NCI-H1694 treated with DMSO at 0.1 percent for 48 hours (cell line): ENCODE measurements around the gene DLG2.

Experiments used
- DNase-seq: peaks from one replicate; lab custom pipeline; 2025; lab: John Stamatoyannopoulos, UW

Gene DLG2

GRCh38 chr11:83681031-83681781 lies 1945.9 kb downstream of the DLG2 start:
- DNase-seq, result no peak

DNA sequence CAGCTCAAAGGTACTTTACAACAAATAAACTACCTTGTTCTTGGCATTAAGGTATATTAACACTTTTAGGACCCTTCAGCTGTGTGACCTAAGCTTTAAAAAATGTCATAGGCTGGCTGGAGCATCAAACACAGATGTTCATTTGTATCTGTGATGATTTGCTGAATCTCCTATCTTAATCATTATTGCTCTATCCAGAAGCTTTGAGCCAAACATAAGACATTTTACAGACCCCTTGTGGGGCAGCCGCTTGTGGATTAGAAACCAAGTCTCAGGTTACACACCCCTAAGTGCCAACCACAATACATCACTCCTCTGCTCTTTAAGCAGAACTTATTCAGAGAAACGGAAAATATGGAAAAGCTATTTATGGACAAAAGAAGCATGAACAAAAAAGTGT lies 1946.8 kb downstream of the DLG2 start:
- DNase-seq, result no peak

DNA sequence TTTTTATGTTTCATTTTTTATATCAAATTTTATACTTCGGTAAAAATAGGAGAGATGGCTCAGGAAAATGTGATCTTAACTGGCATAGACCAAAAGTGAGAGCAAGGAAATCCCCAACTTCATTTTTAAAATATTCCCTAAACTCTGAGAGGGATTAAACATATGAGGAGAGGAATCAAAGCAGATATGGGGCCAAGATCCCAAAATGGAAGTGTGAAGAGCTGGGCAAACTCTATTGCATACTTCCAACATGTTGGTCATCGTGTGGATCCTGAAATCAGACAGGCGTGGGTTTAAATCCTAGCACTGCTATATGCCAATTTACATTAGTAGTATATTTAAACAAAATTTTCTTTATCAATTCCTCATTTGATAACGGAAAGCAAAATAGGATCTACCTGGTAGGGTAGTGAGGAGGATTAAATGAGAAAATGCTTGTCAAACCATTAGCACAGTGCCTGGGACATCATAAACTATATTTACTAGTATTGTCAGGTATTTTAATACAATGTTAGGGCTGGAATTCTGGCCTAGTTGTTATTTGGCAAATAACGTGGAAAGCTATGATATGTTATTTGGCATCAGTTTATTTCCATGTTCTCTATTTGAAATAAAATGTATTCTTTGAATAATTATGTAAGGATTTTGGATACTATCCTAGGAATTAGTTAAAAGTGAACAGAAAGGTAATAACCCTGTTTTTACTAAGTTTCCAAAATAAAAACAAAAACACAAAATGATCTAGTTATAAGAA lies 1948.1 kb downstream of the DLG2 start:
- DNase-seq, result no peak

GRCh38 chr11:83677730-83678129 lies 1949.4 kb downstream of the DLG2 start:
- no peak for DNase-seq

GRCh38 chr11:83676056-83676601 lies 1951.0 kb downstream of the DLG2 start:
- DNase-seq, result no peak

- no peak for DNase-seq
Measured at GRCh38 chr11:83674102-83674896, 1952.8 kb downstream of the DLG2 start.

- DNase-seq, result peak; percentile 18
Measured at GRCh38 chr11:83671289-83671688, 1955.9 kb downstream of the DLG2 start.

- DNase-seq, result no peak
Measured at GRCh38 chr11:83666149-83666548, 1961.0 kb downstream of the DLG2 start.

DNA sequence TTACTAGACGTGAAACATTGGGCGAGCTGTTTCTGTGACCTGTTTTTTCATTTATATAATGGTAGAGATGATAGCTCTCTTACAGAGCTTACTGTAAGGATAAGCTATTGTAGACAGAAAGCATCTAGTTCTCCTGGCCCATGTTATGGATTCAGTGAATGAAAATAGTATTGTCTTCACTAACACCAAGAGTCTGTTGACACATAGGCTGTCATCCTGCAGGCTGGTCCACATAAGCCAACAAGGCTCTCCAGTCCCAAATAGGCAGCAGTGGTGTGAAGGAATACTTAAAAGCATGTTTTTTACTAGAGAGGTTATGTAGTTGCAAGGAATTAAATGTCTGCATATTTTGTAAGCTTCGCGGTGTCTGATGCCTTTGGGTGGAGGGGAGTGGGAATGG lies 1963.2 kb downstream of the DLG2 start:
- no peak for DNase-seq

DNA sequence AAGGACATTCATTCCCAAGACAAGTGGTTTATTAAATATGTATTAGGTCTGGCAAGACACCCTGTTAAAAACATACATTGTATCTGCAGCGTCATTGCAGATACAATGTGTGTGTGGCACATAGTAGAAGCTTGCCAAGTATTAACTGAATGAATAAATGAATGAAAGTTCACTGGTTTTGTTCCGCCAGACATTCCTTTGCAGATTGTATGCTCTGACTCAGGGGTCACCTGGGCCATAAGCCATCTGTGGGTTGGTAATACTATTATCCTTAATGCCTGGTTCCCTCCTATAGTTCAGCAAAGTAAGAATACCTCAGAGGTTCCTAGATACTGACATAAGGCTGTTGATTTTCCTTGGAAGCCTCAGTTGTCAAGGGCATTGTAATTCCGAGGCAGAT lies 1963.7 kb downstream of the DLG2 start:
- no peak for DNase-seq

- DNase-seq, result no peak
Measured at GRCh38 chr11:83662494-83662893, 1964.7 kb downstream of the DLG2 start.

DNA sequence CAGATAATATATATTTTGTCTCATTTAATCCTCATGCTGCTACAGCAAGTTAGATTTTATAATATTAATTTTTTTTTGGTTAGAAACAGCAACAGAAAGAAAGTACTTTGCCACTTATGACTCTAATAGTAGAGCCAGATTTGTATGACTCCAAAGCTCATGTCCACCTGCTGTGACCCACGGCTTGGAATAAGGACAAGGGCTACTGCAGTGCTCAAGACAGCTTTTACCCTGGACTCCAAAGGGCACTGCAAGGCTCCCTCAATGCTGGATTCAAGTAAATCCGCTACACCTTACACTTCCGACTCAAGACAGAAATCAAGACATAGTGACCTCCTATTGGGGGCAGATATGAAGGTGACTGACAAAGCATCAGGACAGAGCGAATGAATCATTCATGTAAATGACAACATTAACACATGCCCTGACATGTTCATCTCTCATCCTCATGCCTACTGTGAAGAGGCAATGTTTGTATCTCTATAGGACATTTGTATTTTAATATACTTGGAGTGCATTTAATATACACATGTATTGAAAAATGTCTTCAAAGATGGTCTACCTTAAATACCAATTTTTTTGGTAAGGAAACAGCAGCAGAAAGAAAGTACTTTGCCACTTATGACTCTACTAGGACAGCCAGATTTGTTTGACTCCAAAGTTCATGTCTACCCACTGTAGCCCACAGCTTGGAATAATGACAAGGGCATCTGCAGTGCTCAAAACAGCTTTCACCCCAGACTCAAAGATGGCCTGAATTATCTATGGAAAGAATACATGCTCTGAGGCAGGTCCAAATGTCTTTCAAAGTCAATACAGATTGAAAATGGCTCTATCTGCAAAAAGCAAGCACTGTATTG lies 1965.4 kb downstream of the DLG2 start:
- no peak for DNase-seq

DNA sequence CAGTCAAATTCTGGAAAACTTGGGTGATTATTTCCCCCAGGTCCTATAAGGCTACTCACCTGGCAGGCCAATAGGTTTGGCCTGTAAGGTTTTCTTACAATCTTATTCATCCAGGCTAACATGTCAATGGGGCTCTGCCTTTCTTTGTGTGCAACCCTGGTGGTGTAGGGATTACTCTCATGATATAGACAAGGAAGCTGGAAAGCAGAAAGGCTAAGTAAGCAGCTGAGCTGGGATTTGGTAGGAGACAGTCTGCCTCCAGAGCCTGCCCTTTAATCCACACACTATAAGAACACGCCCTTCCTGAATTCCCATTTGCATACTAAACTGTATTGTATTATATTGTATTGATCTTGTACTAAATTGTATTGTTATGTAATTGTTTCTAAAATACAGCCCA lies 1967.7 kb downstream of the DLG2 start:
- DNase-seq, result no peak

DNA sequence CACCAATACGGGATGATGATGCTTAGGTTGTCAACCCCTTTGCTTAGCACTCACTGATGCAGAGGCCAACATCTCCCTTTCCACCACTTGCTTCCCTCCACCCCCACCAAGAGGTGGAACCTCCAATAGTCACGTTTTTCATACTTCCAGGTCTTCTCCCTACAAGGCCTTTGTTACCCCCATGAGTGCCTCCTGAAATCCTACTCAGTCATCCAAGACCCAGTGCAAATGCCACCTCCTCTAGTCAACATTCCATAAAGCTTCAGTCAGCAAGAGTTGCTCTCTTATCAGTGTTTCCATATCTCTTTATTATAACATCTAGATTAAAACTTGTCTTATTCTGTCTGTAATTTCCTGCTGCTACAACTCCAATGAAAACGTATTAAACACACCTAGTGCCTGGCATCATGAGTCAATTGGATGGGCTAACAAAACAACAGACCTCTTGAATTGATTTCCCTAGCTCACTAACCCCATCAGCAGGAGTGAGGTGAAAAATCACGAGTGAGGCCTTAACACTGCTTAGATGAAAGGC lies 1970.3 kb downstream of the DLG2 start:
- DNase-seq, result no peak

GRCh38 chr11:83655976-83656375 lies 1971.2 kb downstream of the DLG2 start:
- peak; percentile 71 for DNase-seq

DNA sequence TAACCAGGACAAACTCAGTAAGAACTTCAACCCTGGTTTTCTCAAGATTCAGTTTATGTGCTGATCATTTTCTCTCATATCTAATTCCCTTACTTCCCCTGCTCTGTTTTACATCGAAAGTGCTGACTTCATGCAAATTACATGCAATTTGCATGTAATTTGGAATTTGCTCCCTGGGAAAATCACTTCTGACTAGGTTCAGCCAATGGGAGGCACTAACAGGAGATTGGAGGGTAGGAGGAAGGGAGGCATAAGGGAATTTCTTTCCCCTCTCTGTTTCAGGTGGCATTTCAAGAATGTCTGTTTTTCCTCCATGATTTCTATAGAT lies 1977.7 kb downstream of the DLG2 start:
- no peak for DNase-seq

DNA sequence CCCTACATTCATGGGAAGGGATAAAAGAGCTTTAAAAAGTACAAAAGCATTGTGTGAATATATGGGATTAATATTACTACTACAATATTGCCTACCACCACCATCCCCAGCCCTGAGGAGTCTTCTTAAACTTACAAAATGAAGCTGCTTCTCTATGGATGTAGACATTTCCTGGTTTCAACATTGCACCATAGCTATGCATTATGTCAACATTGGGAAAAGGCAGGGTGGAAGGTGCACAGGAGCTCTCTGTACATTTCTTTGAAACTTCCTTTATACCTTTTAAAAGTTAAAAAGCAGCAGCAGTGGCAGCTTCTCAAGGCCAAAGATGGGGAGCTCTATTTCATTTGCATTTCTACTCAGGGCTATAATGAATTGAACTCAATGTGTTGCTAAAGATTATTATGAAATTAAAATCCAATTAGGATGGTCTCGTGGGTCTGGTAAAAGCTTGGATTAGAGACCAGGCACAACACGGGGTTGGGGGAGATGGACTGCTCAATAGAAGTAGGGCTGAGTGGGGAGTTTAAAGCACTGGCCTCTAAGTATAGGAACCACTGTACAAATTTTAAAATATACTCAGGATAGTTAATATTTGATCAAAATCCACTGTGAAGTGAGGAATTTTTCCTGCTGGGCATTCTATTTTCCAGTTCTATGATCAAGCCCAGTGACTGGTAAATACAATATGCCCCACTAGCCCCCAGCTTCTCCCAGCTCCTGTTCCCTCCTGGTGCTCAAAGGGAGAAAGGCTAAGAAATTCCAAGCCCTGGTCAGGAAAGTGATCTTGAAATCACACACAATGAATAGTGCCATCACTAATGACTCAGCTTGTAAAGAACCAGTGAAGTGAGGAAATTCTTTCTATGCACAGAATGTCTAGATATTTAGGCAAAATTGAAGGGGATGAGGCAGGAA lies 1978.3 kb downstream of the DLG2 start:
- no peak for DNase-seq

- no peak for DNase-seq
Measured at GRCh38 chr11:83645561-83645960, 1981.6 kb downstream of the DLG2 start.

DNA sequence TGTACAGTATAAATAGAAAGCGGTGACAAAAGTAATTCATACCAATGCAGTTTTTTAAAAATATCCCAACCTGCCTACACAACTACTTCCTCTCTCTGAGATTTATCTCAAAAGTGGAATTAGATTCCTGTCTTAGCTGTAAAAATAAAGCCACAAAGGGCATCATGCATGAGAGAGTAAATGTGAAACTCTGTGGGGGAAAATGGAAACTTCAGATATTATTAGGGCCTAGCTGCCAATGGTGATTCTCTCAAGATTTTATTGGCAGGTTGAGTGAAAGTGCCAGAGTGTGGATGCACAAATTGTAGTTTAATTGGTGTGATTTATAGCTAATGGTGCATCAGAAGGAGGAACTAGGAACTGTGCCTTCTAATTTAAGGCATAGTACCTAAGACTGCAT lies 1984.0 kb downstream of the DLG2 start:
- no peak for DNase-seq

- no peak for DNase-seq
Measured at GRCh38 chr11:83642500-83642899, 1984.6 kb downstream of the DLG2 start.
